ENCODE data around the gene CNKSR3.
"Not testable (repeated sequence)": the region's sequence is repeated elsewhere in the genome, so short reads cannot be mapped to it uniquely, and the experiment has no call there.

CNKSR3 gene

DNA sequence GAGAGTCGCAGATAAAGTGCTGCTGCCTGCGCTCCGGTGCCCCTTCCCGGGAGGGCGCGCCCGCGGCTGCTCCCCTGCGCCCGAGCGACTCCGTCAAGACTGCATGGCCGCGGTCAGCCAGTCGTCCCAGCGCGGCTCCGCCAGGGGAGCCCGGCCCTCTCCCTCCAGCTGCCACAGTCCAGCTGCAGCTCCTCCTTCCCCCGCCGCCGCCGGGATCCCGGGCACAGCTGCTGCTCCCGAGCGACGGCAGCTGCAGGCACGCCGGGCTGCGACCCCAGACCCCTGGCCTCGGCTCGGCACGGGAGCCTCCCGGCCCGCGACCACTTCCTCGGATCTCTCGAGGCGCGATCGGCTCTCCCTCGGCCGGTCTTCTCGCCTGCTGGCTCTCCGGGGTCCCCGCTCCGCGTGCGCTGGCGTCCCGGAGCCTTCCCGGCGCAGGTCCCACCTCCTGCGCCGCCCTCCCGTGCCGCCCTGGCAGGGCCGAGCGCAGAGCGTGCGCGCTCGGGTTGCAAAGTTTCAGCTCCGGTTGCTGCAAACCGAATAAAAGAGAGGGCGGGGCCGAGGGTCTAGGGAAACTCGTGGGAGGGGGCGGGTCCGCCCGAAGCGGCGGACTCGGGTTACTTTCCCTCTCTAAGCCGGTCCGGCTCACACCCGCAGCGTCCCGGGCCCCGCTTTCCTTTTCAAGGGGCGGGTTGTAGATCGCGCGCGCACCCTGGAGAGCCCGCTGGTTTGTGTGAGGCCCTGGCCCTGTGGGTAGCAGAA, at the start of gene CNKSR3:
Gene CNKSR3, minus strand, starts transcription at position 542 of the 762 bp plus-strand sequence. CDS start 571 bp downstream, outside the sequence.
- peak; percentile 53 for DNase-seq

DNA sequence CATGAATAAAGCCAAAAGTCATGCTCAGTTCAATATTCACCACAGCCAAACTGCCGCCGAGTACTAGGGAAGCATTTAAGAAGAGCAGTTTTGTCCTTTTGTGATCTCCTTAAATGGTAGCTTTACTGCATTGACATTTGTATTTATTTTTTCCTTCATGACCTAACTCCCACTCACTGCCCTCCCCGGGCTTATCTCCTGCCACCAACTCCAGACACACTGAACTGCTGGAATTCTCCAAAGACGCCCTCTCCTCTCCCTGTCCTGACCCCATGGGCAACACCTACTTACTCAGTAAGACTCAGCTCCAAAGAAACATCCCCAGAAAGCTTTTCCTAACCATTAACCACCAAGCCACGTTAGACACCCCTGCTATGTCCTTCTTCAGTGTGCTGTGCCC, 48.5 kb upstream of the CNKSR3 start:
- no peak for DNase-seq

DNA sequence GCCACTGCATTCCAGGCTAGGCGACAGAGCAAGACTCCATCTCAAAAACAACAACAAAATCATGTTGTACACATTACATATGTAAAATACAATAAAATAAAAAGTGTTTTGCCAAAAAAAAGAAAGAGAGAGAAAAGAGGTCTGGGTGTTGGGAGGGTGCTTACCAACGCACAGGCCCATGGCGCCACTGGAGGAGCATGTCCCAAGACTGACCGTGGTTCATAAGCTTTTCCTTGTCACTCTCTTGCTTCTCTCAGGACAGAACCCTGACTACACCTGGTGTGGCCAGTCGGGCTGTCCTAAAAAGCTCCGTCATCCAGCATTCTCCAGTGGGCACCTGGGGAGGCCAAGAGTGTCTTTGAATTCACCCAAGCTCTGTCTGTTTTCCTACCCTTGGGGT, 48.0 kb upstream of the CNKSR3 start:
- DNase-seq = no peak

DNA sequence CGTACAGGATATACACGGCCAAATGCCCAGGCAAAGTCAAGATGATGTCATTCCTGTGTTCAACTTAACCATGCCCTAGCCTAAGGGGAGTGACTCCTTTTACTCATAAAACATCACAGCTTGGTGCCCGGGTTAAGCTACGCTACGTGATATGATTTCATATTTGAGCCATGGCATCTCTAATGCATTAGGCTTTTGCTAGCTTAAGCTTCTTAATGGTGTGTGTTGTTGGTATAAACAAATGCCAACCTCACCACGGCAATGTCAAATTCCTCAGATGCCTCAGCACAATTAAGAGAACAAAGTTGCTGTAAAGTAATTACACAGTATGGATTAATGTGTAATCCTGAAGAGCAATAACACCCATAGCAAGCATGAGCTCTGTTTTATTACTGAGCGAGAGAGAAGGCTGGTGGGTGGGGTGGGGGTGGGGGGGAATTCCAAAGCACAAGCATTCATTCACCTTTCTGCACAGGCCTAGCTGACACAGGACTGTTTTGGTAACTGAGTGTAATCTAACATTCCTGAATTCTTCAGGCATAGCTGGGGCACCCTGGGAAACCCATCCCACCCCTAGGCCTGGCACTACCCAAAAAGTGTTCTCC, 44.7 kb upstream of the CNKSR3 start:
- no peak for DNase-seq

DNA sequence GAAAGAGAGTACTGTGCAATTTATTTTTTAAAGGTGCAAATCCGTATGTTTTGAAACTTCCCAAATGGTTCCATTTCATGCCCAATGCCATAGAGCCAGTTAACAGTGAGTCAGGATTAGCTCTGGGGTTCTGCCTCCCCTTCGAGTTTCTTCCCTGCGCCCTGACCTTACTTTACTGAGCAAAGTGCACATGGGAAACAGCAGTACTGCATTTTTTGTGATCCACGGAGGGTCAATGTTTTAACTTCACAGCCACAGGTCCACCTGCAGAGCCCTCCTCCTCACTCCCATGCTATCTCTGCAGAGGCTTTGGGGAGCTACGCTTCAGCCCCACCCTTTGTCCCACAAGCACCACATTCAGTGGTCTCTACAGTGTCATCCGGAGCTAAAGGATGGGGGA, 44.0 kb upstream of the CNKSR3 start:
- no peak for DNase-seq

DNA sequence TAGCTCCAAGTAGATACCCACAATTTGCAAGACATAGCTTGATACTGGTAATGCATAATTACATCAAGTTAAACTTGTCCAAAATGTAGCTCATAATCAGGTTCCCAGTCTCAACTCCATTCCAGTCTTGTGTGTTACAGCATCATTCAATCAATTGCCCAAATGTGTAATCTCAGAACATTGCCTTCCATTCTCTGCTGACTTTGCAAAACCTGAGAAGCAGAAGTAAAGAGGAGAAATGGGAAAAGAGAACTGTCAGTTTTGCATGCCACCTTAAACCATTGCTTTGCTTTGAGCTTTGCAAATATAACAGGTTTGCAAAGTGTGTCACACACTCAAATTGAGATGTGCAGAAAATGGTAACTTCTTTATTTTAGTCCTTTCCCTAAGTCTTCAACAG, 40.3 kb upstream of the CNKSR3 start:
- no peak for DNase-seq

DNA sequence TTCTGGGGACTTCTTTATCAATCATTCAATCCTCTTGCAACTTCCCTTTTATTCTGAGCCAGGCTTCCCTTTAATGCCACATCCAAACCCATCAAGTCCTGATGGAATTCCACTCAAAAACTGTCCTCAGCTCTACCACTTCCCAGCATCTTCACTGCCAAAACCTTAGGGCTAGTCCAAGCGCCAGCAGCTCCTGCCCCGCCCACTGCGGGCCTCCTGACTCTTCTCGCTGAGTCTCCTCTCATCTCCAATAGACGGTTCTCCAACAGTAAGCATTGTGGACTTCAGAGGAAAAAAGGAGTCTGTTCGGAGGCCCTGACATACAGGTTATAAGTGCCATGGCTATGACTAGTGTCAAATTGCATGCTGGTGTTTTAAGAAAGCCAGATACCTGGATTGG, 38.7 kb upstream of the CNKSR3 start:
- DNase-seq = no peak

DNA sequence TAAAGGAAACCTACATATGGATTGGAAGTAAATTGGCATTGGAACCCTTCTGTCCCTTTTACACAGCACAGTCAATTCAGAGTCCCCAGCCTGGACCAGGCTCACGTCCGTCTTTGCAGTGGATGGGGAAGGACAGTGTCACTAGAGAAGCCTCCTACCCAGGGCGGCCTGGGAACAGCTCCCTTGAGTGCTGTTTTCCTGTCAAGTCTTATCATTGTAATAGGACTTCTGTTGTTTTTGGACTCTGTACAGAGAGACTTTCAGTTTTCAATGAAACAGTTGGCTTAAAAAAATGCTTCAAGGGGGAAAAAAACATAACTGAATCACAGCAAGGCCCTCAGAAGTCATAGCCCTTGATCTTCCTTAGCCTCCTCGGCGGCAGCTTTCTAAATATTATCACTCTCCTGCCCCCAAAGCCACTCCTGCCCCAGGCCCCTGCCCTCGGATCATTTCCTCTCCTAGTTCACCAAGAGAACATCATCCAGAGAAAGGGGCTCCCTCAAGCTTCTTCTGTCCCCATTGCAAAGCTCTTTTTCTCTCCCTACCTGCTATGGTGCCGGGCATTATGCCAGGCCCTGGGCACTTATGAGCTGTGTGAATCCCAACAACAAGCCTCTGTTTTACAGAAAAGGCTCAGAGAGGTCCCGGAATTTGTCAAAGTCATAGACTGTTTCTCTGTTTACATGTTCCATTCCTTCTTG, 37.8 kb upstream of the CNKSR3 start:
- DNase-seq = no peak

DNA sequence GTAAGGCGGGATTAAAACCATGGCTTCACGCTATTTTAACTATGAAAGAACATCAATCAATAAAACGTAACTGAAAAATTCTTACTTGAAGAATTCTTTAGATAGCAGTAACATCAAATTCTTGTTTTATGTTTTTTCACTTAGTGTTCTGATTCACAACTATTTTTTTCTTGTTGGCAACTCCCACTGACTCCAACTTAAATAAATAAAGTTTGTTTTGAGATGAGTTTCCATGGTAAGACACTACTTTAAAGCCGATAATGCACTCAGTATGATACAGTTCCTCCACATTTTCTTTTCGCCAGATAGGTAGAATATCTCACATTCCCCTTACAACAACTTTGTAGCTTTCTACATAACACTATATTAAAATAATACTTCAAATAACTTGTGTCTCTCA, 33.1 kb upstream of the CNKSR3 start:
- DNase-seq = no peak

DNA sequence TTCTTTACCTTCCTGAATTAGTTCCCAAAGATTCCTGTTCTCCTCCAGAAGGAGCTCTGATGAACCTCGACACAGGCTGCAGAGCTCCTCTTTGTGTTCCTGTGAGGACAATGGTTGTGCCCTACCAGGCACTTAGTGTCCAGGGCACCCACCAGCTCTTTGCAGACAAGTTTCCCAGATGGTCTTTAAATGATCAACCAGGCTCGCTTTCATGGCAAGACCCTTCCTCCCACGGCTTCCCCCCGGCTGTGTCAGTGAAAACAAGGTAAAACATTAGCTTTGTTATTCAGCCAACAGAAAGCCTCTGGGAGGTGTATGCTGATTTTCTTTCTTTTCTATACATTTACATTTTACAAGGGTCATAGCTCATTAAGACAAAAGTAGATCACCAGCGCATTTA, 32.3 kb upstream of the CNKSR3 start:
- DNase-seq = no peak

DNA sequence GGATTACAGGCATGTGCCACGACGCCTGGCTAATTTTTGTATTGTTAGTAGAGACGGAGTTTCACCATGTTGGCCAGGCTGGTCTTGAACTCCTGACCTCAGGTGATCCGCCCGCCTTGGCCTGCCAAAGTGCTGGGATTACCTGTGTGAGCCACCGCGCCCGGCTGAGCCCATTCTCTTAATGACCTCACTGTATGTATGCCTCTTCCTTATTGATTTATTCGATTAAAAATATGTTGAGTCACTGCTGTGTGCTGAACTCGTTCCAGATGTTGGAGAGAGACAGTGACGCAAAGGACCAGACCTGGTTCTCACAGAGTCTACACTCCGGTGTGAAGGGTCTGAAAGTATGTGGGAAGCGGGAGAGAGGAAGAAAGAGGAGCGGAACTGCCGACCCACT, 31.4 kb upstream of the CNKSR3 start:
- DNase-seq = not testable (repeated sequence)

DNA sequence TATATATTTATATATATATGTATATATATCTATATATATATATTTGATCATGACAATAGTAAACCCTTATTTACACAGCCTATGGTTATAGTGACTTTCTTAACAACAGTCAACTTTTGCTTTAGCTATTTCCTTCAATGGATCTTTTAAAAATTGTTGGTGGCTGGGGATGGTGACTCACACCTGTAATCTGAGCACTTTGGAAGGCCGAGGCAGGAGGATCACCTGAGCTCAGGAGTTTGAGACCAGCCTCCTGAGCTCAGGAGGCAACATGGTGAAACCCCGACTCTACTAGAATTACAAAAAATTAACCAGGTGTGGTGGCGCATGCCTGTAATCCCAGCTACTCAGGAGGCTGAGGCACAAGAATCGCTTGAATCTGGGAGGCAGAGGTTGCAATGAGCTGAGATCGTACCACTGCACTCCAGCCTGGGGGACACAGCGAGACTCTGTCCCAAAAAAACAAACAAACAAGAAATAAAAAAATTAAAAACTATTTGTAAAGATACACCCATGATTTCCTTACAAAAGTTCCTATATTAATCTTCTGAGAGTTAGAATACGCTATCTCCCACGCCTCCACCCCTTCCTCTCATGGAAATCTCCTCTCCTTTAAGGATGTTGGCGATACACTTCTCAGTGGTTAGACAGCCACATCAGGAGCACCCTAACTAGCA, 29.2 kb upstream of the CNKSR3 start:
- DNase-seq = no peak

DNA sequence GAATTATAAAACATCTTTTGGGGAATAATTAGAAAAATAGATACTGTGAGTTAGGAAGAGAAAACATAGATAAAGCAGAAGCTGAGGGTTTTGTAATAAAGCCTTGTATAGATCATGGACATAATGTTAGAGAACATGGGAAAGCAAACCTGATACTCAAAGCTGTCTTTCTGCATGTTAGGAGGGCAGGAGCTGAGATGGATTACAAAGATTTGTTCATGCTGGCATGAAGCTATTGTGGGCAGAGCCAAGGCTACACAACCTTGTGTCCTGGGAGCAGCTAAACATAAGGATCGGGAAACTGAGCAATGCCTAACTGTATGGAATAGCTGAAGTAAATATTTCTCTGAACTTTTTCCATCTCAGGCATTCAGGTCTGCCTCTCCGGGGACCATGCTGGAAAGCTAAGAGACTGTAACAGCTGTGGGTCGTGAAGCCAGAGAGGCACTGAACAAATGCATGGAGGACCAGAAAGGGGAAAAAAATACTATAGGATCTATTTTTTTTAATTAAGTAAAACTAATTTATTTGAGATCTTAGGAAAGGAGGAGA, 28.2 kb upstream of the CNKSR3 start:
- no peak for DNase-seq

DNA sequence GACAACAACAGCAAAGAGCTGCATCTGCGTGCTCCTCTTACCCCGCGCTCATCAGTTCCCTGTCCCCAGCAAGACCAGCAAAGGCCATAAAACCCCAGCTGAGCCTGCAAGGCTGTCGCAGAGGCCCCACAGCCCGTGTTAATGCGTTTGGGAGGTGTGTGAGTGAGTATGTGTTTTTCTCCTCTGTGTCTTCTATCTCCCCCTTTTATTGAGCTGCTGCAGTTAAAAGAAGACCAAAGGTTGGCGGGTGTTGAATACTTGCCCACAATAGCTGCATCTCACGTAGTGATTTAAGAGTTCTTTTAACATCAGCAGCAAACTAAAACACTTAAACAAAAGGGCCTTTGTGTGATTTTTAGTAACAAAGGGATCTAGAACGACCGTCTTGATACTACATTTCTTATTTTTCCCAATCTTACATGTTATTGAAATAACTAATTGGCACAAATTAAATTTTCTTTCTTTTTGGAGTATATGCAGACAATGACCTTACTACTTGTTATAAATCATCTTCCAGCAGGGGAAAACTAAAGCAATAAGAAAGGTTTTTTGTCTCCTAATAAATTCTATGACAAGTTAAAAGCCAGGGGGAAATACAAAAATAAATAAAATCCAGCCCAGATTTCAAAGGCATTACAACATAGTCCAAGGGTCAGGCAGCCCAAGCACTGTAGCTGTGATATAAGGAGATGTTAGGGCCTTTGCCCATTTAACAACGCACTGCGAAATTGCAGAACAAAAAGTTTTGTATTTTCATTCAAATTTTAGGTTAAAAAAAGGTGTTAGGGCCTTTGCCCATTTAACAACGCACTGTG, 27.2 kb upstream of the CNKSR3 start:
- DNase-seq = no peak

DNA sequence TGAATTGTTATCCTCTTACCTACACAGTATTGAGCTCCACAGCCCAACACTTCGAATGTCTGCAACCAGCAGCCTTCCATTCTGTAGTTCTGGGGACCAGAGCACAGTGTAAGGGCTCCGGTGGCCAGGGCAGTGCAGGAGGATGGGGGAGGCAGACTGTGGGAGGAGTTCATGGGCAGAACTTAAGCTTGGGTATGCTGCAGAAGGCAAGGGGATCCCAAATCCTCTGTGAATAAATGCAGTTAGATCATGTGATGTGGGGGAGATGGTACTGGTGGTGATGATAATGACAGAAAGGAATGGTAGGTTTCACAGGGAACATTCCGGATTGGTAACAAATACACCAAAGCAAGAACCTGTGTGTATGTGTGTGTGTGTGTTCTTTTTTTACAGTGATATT, 26.5 kb upstream of the CNKSR3 start:
- DNase-seq = no peak

DNA sequence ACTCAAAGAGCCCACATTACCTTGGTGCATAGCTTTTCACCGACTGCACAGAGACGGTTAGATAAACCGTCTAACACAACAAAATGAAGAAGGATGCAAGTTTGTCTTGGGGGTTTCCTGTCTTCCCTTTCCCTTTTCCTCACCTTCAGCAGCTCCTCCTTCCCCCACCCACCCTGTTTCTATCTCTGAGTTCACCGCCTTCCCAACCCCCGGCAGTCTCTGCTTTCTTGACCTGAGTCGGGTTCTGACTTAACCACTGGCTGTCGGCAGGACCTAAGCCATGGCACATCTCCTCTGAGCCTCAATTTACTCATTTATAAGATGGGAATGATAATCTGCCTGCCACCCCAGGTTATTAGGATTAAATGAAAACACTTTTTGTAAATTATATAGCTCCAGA, 25.8 kb upstream of the CNKSR3 start:
- DNase-seq = no peak

DNA sequence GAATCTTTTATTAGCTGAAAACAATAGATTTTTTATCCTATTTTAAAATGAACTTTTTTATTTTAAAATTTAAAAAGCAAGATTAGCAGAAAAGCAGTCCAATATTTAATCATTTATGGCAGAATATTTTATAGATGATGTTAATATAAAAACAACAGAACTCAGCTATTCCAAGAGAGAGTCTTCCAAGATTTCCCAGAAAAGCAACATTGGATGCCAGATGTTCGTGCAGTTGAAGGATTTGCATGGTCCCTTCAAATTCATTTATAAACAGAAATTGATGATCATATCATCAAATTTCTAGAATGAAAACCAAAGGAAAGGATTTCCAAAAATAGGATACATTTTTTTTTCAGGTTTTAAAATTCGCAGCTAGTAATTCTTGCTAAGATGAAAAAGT, 25.4 kb upstream of the CNKSR3 start:
- no peak for DNase-seq

DNA sequence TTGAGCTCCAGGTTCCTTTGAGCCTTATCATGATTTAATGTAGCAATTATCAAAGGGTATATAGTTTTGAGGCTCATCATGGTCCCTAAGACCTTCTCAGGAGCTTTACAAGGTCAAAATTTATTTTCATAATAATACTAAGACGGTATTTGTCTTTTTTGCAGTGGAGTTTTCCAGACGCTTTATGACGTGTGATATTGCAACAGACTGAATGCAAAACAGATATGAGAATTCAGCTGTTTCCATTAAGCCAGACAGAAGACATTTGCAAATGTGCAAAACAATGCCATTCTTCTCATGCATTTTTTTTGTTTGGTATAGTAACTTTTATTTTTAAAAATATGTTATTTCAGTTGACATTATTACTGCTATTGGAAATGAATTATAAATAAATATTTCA, 24.7 kb upstream of the CNKSR3 start:
- DNase-seq = no peak

DNA sequence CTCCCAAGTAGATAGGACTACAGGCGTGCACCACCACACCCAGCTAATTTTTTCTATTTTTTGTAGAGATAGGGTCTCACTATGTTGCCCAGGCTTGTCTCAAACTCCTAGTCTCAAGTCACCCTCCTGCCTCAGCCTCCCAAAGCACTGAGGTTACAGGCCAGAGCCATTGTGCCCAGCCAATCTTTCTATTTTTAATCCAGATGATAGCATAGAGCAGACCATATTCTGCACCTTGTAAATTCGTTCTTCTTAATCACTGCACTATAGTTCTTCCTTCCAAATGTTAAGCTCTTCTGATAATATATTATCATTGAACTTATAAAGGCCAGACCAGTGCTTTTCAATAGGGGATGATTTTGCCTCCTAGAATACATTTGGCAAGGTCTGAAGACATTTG, 24.0 kb upstream of the CNKSR3 start:
- DNase-seq = no peak

DNA sequence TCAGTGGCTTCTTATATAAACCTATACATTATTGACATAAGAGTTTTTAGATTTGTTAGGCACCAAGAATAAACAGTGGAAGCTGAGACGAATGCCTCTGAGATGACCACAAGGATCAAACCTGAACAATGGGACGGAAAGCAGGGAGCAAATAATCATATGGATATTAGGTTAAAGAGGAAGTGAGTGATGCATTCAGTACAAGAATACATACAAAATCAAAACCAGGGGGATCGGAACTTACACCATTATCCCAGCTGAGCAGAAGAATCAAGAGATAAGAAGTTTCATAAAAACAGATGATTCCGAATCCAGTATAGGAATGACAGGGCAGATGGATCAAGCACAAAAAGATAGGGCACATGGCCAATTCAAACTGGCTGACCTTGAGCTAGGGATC, 21.9 kb upstream of the CNKSR3 start:
- no peak for DNase-seq

DNA sequence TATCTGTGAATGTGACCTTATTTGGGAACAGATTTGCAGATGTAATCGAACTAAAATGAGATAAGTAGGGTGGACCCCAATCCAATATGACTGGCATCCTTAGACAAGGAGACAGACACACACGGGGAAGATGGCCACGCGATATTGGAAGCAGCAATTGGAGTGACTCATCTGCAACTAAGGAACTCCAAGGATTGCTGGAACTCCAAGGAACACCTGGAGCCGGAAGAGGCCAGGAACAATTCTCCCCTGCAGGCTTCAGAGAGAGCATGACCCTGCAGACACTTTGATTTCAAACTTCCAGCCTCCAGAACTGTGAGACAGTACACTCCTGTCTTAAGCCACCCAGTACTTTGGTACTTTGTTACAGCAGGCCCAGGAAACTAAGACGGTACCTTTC, 19.5 kb upstream of the CNKSR3 start:
- no peak for DNase-seq

DNA sequence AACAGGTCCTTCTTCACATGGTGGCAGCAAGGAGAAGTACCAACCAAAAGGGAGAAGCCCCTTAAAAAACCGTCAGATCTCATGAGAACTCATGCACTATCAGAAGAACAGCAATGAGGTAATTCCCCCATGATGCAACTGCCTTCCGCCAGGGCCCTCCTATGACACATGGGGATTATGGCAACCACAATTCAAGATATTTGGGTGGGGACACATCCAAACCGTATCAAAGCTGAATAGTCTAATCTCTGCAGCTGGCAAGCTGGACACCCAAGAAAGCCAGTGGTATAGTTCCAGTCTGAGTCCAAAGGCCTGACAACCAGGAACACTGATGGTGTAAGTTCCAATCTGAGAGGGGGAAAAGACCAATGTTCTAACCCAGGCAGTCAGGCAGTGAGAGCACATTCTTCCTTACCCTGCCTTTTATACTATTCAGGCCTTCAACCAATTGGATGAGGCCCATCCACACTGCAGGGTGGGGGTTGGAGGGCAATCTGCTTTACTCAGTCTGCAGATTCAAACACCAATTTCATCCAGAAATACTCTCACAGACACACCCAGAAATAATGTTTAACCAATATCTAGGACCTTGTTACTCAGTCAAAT, 17.9 kb upstream of the CNKSR3 start:
- DNase-seq = no peak

All from NCI-H1417 treated with DMSO at 0.1 percent for 48 hours (cell line).